HG03460 (cell line): Measurements from ENCODE around the gene MLXIP.

ENCODE experiments used
- ATAC-seq: cut with Tn5 transposase; IDR thresholded peaks from one replicate; pipeline ENCODE4 v1.9.1; 2021; ENCODE audit not compliant: unreplicated experiment

The MLXIP gene

DNA sequence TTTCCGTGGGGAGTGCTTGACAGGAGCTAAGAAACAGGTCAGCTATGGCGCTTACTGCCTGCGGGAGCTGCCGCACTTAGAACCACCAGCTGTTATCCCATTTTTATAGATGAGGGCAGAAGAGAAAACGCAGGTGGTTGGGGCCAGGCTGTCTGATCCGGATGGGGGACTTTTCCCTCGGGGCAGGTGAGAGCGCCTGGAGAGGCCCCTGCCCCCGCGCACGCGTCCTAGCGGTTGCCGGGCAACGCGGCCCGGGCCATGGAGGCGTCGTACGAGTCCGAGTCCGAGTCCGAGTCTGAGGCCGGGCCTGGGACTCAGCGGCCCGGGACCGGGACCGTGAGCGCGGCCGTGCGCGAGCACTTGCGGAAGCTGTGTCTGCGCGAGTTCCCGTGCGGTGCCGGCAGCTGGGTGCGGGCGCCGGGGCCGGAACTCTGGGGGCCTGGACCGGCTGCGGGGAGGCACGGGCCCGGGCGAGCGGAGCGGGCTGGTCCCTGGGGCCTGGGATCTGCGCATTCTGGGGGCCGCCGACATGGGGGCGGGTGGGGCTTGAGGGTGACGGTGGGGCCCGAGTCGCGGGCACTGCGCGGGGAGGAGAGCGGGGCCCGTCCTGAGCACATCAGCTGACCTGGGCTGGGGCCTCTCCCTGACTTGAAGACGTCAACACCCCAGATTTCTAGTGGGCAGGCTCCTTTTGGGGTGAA, 104.5 kb downstream of the MLXIP start, which contains the start of gene LRRC43:
TSS of gene LRRC43 (plus strand) at position 237 of the 701 bp plus-strand sequence. CDS start at position 259, 22 bp downstream.
- no peak for ATAC-seq

DNA sequence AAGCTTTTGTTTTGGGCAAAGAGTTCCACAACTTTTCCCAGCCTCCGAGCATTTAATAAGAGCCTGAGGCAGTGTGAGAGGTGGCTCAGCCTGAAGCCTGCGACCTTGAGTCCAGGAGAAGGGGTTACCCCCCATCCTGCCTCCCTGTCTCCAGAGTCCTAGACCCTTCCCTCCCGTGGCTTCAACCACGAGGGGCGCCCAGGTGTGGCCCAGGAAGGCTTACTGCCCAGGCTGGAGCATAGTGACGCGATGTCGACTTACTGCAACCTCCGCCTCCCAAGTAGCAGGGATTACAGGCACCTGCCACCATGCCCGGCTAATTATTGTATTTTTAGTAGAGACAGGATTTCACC, 105.0 kb downstream of the MLXIP start:
- no peak for ATAC-seq

DNA sequence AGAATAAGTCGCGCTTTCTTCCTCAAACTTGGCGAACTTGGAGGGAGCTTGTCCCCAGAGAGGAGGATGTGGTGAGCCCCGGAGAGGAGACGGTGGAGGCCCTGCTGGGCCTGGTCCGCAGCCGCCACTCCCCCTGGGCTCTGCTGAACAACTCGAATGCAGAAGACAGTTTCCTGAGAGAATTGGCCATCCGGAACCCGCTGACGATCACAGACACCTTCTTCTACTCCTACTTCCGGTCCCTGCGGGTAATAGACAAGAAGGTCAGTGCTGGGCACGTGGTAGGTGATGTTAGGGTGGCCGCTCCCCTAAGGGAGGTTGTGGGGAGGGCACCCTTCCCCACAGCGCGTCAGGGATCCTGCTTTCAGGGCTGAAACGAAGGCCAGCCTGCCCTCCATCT, 106.0 kb downstream of the MLXIP start:
- no peak for ATAC-seq

DNA sequence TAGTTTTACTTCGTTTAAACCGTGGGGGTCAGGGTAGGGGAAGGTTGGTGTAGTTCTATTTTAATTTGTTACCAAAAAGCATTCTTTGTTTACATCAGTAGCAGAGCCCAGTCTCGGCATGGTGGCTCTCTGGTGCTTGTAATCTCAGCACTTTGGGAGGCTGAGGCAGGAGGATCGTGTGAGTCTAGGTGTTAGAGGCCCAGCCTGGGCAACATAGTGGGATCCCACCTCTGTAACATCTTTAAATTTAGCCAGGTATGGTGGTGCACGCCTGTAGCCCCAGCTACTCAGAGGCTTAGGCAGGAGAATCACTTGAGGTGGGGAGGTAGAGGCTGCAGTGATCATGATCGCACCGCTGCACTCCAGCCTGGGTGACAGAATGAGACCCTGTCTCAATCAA, 106.5 kb downstream of the MLXIP start:
- no peak for ATAC-seq

DNA sequence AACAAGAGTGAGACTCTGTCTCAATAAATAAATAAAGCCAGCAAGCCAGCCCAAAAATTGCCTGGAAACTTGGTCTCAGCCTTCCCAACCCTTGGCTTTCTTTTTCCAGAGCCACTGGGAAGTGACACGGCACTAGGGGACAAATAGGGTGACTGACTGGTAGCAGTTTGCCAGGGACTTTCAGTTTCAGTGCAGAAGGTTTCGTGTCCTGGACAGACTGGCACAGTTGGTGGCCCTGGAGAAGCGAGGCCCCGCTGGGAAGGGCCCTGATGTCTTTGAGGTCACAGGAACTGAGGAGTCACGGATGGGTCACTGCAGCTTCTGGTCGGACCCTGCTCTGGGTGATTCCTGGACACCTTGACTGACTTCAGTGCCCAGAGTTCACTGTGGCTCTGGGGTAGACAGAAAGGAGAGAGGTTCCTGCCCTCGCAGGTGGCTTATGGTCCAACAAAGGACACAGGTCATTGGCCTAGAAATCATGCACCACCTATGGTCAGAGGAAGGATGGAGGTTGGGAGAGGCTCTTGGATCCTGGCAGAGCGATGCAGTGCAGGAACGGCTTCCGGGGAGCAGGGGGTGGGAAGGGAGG, 107.0 kb downstream of the MLXIP start:
- no peak for ATAC-seq

DNA sequence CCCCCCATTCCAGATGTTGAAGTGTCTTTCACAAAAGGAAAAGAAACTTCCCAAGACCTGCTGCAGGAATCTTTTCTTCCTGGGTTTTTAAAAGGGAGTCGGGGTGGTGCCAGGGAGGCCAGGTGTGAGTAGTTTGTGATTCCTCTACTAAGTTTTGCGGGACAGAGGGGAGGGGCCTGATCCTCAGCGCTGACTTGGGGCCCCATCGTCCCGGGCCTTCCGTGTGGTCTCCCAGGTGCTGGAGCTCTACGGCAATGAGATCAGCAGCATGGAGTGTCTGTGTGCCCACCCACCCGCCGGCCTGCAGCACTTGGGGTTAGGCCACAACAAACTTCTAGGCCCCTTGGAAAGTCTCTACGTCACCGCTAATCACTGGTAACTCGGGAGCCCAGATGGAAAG, 108.9 kb downstream of the MLXIP start:
- ATAC-seq = no peak

- no peak for ATAC-seq
Measured at GRCh38 chr12:122189626-122190475, 111.3 kb downstream of the MLXIP start.

- ATAC-seq = no peak
Measured at GRCh38 chr12:122190842-122191668, 112.5 kb downstream of the MLXIP start.

- ATAC-seq = no peak
Measured at GRCh38 chr12:122192441-122192840, 113.9 kb downstream of the MLXIP start.

- ATAC-seq = no peak
Measured at GRCh38 chr12:122194804-122195203, 116.2 kb downstream of the MLXIP start.

GRCh38 chr12:122195405-122195804, 116.8 kb downstream of the MLXIP start:
- no peak for ATAC-seq
